Upper lobe of left lung (tissue), 6 donors: ENCODE results near the gene GNL1. TPM values are rescaled to one million over a fixed set of nuclear protein-coding genes. Genes with fewer than 3 reads are reported as not detected.

Experiments
- ATAC-seq, 2 donors: fragments of 200-7000 bp; cut with Tn5 transposase; one replicate each; pipeline ENCODE4 v1.9.1; 2022; ENCODE audit warnings: mild to moderate bottlenecking in 2 of 2, moderate library complexity in 2 of 2; ENCODE audit not compliant: low FRiP score in 2 of 2
- DNase-seq, 2 donors: peaks; one replicate each; pipeline ENCODE4 v3.0.0-alpha.2; 2019 to 2020
- H3K27ac ChIP-seq, 4 donors: fragments of 200-600 bp; sonication (generic); one replicate each; pipeline ENCODE4 v1.5.1; 2016 to 2019
- H3K27me3 ChIP-seq, 4 donors: fragments of 200-600 bp; sonication (generic); one replicate each; pipeline ENCODE4 v1.5.1; 2017 to 2019
- H3K36me3 ChIP-seq, 4 donors: fragments of 200-600 bp; sonication (generic); one replicate each; pipeline ENCODE4 v1.5.1; 2016 to 2019
- H3K4me1 ChIP-seq, 4 donors: fragments of 200-600 bp; sonication (generic); one replicate each; pipeline ENCODE4 v1.5.1; 2018 to 2019
- H3K4me3 ChIP-seq, 4 donors: fragments of 200-600 bp; sonication (generic); one replicate each; pipeline ENCODE4 v1.5.1; 2017 to 2019; ENCODE audit warnings: mild to moderate bottlenecking in 2 of 4, moderate library complexity in 1 of 4
- H3K9me3 ChIP-seq, 4 donors: fragments of 200-600 bp; sonication (generic); one replicate each; pipeline ENCODE4 v1.5.1; 2018 to 2019
- EP300 ChIP-seq, 4 donors: sonication (generic); formaldehyde crosslinking; IDR thresholded peaks; one replicate each; pipeline ENCODE4 v1.5.1; 2017; ENCODE audit warnings: antibody characterized with exemption in 4 of 4, control low read depth in 2 of 4
- POLR2A ChIP-seq, 4 donors: fragments of 450-650 bp; IDR thresholded peaks; one replicate each; pipeline ENCODE4 v1.5.1; 2016 to 2017; ENCODE audit warnings: antibody characterized with exemption in 4 of 4, mild to moderate bottlenecking in 2 of 4
- POLR2AphosphoS5 ChIP-seq, 2 donors: sonication (generic); formaldehyde crosslinking; IDR thresholded peaks; one replicate each; pipeline ENCODE4 v1.5.1; 2017; ENCODE audit warnings: antibody characterized with exemption in 2 of 2
- WGBS, 2 donors: methylation state at CpG; one replicate each; pipeline ENCODE4 v1.1.5; 2017 to 2018; 5-methylcytosine and 5-hydroxymethylcytosine counted together
- total RNA-seq, 6 donors: library from RNA; depleted of rRNA in 4 of 6; stranded (reverse); fragments of >200 nt in 4 of 6; gene quantifications; one replicate each; pipeline versions ENCODE4 v1.1.0 to v1.2.1, GENCODE V29; 2016 to 2021
- TF ChIP-seq, protein P1 (sequence below), 6 experiments: fragments of 450-650 bp in 4 of 6; fragments of 200-600 bp in 2 of 6; sonication (generic) in 2 of 6; IDR thresholded peaks; one replicate each; pipeline ENCODE4 v1.5.1; 2016 to 2019; ENCODE audit warnings: antibody characterized with exemption in 6 of 6
- donor health status: DM: no; HTN: no; CAD: no; lungs with moderate emphysema.
- donor health status: DM: no; HTN: yes; CAD: no; lungs with severe emphysema.

The GNL1 gene
- total RNA-seq, 6 donors from 2014 or later: 30.4 to 60.6 (median 51.2) TPM

DNA sequence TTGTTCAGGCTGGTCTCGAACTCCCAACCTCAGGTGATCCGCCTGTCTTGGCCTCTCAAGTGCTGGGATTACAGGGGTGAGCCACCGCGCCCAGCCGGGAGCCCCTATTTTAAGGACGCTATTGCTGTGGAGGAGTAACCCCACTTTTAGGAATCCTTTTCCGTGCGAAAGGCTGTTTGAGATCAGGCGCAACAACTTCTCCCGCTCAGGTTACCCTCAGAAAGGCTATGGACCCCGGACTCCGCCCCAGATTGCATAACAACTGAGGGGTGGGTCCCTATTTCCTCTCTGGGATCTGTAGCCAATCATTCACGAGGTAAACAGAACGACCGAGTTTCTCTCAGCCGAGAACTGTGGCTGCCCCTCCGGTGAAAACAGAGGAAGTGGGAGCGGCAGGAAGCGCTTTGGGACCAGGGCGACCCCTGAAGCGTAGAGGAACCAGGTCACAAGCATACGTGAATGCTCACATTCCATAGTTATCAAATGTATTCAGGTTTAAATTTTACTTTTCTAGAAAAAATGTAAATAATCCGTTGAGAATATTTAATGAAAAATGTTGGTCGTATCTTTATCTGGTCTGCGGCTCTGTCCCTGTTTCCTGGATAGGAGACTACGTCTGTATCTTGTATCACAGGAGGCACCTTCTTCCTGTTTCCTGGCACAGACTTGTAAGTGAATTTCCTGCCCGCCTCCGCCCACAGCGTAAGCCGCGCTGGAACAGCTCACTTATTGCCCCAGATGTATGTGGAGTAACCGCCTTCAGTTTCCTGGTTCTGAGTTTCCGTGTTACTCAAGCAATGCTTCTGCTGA, 40.1 kb downstream of the GNL1 start:
- no peaks in the 10 kb centered on the region for H3K9me3 ChIP-seq
- H3K4me3 ChIP-seq: peak overlapping the region; percentile 7 to 48 (median 40)
- no peaks in the 10 kb centered on the region for H3K36me3 ChIP-seq
- ATAC-seq (peak; percentile 97), DNase-seq (peak; percentile 89 to 96)
- 1 to 2% methylated on average over 30 to 33 of the region's 33 CpGs for WGBS, 2 donors
- H3K27ac ChIP-seq: peak overlapping the region; percentile 94 to 98 (median 96)
- H3K4me1 ChIP-seq: peaks cover 28 to 35% (median 31%) of the 10 kb centered on the region in 4 donors
- TF ChIP-seq, protein P1, sequence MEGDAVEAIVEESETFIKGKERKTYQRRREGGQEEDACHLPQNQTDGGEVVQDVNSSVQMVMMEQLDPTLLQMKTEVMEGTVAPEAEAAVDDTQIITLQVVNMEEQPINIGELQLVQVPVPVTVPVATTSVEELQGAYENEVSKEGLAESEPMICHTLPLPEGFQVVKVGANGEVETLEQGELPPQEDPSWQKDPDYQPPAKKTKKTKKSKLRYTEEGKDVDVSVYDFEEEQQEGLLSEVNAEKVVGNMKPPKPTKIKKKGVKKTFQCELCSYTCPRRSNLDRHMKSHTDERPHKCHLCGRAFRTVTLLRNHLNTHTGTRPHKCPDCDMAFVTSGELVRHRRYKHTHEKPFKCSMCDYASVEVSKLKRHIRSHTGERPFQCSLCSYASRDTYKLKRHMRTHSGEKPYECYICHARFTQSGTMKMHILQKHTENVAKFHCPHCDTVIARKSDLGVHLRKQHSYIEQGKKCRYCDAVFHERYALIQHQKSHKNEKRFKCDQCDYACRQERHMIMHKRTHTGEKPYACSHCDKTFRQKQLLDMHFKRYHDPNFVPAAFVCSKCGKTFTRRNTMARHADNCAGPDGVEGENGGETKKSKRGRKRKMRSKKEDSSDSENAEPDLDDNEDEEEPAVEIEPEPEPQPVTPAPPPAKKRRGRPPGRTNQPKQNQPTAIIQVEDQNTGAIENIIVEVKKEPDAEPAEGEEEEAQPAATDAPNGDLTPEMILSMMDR (IDR thresholded peaks at IDR 0.05): no peak
- TF ChIP-seq EP300 (IDR thresholded peaks at IDR 0.05) (peak; percentile 54 to 95 (median 81)), POLR2A (IDR thresholded peaks at IDR 0.05) (peak in 3 of 4 donors; percentile 44 to 80 (median 51)), POLR2AphosphoS5 (IDR thresholded peaks at IDR 0.05) (peak; percentile 86 to 97)
- H3K27me3 ChIP-seq: no peaks in the 10 kb centered on the region

DNA sequence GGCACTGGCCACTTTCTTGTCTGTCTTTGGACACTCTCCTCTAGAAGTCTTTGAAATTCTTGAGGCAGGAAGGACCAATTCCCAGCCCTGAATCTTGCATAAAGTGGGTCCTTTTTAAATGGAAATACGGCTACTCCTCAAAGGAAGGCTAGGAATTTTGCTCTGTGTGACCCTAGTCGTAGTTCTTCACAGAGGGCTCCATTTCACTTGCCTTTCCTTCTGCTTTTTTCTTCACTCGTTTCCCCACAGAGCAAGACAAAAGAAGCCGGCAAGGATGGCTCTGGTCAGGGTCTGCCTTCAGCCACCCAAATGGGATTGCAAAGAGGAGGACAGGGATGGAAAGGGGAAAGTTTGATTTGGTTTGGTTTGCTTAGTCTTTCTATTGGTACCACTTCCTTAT, 41.2 kb downstream of the GNL1 start:
- ATAC-seq: no peak
- Histone ChIP-seq H3K4me1 (peaks cover 19 to 32% (median 27%) of the 10 kb centered on the region in 4 donors), H3K4me3 (peak overlapping the region in 1 of 4 donors; percentile 48), H3K27me3 (no peaks in the 10 kb centered on the region), H3K27ac (peak overlapping the region; percentile 94 to 98 (median 96)), H3K36me3 (no peaks in the 10 kb centered on the region), H3K9me3 (no peaks in the 10 kb centered on the region)
- WGBS, 2 donors: 58 to 60% methylated on average over 4 of the region's 4 CpGs
- TF ChIP-seq EP300 (IDR thresholded peaks at IDR 0.05): no peak
- no peak for DNase-seq

DNA sequence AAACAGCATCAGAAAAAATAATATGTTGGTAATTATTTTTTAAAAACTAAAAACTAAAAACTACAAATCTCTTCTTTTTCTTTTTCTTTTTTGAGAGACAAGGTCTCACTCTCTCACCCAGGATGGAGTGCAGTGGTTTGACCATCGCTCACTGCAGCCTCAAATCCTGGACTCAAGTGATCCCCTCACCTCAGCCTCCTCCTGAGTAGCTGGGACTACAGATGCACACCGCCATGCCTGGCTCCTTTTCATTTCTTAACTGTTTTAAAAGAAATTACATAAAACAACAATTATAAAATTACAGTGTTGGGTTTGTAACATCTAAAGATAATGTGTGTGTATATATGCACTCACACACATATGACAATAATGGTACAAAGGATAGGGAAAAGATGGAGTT, 42.8 kb downstream of the GNL1 start:
- no peak overlapping the region for H3K4me3 ChIP-seq
- 95 to 96% methylated on average over 2 of the region's 2 CpGs for WGBS, 2 donors
- no peak for DNase-seq

DNA sequence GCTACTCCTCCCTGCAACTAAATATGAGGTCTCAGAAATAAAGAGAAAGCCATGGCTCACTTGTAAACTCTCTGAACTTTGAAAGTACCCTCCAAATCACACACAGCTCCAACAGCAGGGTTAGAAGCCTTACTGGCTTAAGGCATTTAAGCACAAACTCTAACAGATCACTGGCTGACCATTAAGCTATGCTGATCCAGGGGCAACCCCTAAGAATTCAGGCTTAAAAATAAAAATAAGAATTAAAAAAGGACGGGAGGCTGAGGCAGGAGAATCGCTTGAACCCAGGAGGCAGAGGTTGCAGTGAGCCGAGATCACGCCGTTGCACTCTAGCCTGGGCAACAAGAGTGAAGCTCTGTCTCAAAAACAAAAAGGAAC, 45.1 kb downstream of the GNL1 start:
- Histone ChIP-seq H3K4me3 (no peak overlapping the region), H3K4me1 (peaks cover 21 to 31% (median 29%) of the 10 kb centered on the region in 4 donors), H3K36me3 (no peaks in the 10 kb centered on the region), H3K9me3 (no peaks in the 10 kb centered on the region), H3K27me3 (no peaks in the 10 kb centered on the region), H3K27ac (peak overlapping the region in 2 of 4 donors; percentile 42 to 81)
- ATAC-seq (no peak), DNase-seq (no peak)
- 63 to 71% methylated on average over 5 of the region's 5 CpGs for WGBS, 2 donors
- TF ChIP-seq, protein P1 (IDR thresholded peaks at IDR 0.05): no peak
- TF ChIP-seq EP300 (IDR thresholded peaks at IDR 0.05): no peak
- TF ChIP-seq POLR2AphosphoS5 (IDR thresholded peaks at IDR 0.05): no peak
- no peak for TF ChIP-seq POLR2A (IDR thresholded peaks at IDR 0.05)

More for the DNA sequence above, 42.8 kb downstream of the GNL1 start:
- ATAC-seq: no peak
- Histone ChIP-seq H3K4me1 (peaks cover 27 to 40% (median 40%) of the 10 kb centered on the region in 4 donors), H3K27ac (no peak overlapping the region), H3K36me3 (no peaks in the 10 kb centered on the region), H3K27me3 (no peaks in the 10 kb centered on the region), H3K9me3 (no peaks in the 10 kb centered on the region)
- TF ChIP-seq POLR2A (IDR thresholded peaks at IDR 0.05) (no peak), POLR2AphosphoS5 (IDR thresholded peaks at IDR 0.05) (no peak), EP300 (IDR thresholded peaks at IDR 0.05) (no peak)
- TF ChIP-seq, protein P1 (IDR thresholded peaks at IDR 0.05): no peak

DNA sequence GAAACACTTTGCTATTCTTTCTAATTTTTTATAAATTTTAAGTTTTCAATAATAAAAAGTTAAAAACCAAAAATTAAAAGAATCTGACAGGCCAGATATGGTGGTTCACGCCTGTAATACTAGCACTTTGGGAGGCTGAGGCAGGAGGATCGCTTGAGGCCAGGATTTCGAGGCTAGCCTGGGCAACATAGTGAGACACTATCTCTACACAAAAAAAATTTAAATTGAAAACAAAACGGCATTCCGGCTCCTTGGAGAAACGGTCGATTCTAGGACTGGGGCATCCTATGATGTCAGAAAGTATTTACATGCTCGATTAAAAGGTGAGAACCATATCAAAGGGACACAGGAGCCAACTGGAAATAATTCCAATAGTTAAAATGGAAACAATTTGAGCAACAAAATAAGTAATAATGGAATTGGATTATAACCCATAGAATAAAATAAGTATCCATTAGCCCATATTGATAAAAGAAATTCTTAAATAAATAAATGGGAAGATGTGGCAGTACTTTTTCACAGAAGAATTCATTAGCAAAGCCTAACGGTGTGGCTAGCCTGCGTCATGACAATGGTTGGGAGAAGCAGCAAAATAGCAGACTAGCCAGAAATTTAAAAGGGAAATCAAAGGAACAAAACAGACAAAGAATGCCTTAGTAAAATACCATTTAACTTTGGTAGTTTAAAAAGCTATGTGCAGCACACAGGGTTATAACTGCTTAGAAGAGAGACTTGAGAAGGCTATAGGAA, 45.7 kb downstream of the GNL1 start:
- H3K4me1 ChIP-seq: peaks cover 18 to 31% (median 28%) of the 10 kb centered on the region in 4 donors
- TF ChIP-seq POLR2A (IDR thresholded peaks at IDR 0.05) (no peak), POLR2AphosphoS5 (IDR thresholded peaks at IDR 0.05) (no peak), EP300 (IDR thresholded peaks at IDR 0.05) (no peak)
- TF ChIP-seq, protein P1 (IDR thresholded peaks at IDR 0.05): no peak
- WGBS, 2 donors: 85 to 92% methylated on average over 10 of the region's 10 CpGs
- no peaks in the 10 kb centered on the region for H3K9me3 ChIP-seq
- H3K36me3 ChIP-seq: no peaks in the 10 kb centered on the region
- ATAC-seq: no peak
- no peak for DNase-seq
- peak overlapping the region in 2 of 4 donors; percentile 78 to 81 for H3K27ac ChIP-seq
- no peak overlapping the region for H3K4me3 ChIP-seq
- H3K27me3 ChIP-seq: no peaks in the 10 kb centered on the region
